ENCODE measurements around the gene PISD. TPM values are rescaled to one million over a fixed set of nuclear protein-coding genes. Genes with fewer than 3 reads are reported as not detected.
"Not testable (repeated sequence)": the region's sequence is repeated elsewhere in the genome, so short reads cannot be mapped to it uniquely, and the experiment has no call there.

The PISD gene
- total and polyA plus RNA-seq, 9 of the 15 experiments (the other 6 are each of a cell fraction or from before 2014, with no cell fraction given), result 24.5 to 65.9 (median 36.6) TPM

GRCh38 chr22:31695423-31695822 lies 33.4 kb upstream of the PISD start:
- ChIA-PET CTCF (ENCODE audit: low intra/inter-chr PET ratio) (no interaction called here), POLR2A (no interaction called here)
- FAIRE-seq, result no peak
- intact Hi-C loops (cut with micrococcal nuclease), result no loop called here
- Histone ChIP-seq H3K9me3 (replicated peaks; ENCODE audit: control insufficient read depth, insufficient read depth, low read depth, low read length) (no peaks in the 10 kb centered on the region), H2AFZ (ENCODE audit: low read depth, low read length) (no peak overlapping the region), H3K9me1 (ENCODE audit: control insufficient read depth, insufficient read depth, low read length) (no peaks in the 10 kb centered on the region), H3K27me3 (ENCODE audit: control insufficient read depth in 2 of 2, insufficient read depth in 2 of 2, low read length in 2 of 2) (no peaks in the 10 kb centered on the region), H3K36me3 (ENCODE audit: control insufficient read depth, insufficient read depth, low read length) (peaks cover 55% of the 10 kb centered on the region; the same call in 2 of the 3 replicates), H3K4me2 (ENCODE audit: insufficient read depth, low read length) (no peak overlapping the region), H3K9ac (ENCODE audit: insufficient read depth in 1 of 2, low read depth in 2 of 2, low read length in 2 of 2) (no peak overlapping the region), H3K27ac (ENCODE audit: extremely low read depth, low read depth, low read length) (no peak overlapping the region), H3K79me2 (ENCODE audit: control insufficient read depth, insufficient read depth, low read length) (no peaks in the 10 kb centered on the region), H4K20me1 (replicated peaks; ENCODE audit: control insufficient read depth, insufficient read depth, low read length) (no peaks in the 10 kb centered on the region), H3K4me1 (replicated peaks in 1 of 2; ENCODE audit: control insufficient read depth in 2 of 2, insufficient read depth in 2 of 2, low read length in 2 of 2) (no peaks in the 10 kb centered on the region), H3K4me3 (no peak overlapping the region)
- 82% methylated on average over 4 of the region's 4 CpGs for WGBS (ENCODE audit: insufficient coverage, low coverage, missing lambda C conversion rate)
- no peak for ATAC-seq
- no peak for DNase-seq (ENCODE audit: extremely low read depth in 1 of 4, low spot score in 3 of 4)
- BruUV-seq (replicated peaks), result no TSS peak
- in situ Hi-C loops (cut with MboI), result no loop called here
- TF ChIP-seq ID3 (CRISPR knock-in tag; IDR thresholded peaks at IDR 0.05) (no peak), ID3 (tag; IDR thresholded peaks at IDR 0.05) (no peak)

- H4K20me1 ChIP-seq (replicated peaks; ENCODE audit: control insufficient read depth, insufficient read depth, low read length); H3K4me1 ChIP-seq (replicated peaks in 1 of 2; ENCODE audit: control insufficient read depth in 2 of 2, insufficient read depth in 2 of 2, low read length in 2 of 2); intact Hi-C loops (cut with micrococcal nuclease); H3K27me3 ChIP-seq (ENCODE audit: control insufficient read depth in 2 of 2, insufficient read depth in 2 of 2, low read length in 2 of 2); DNase-seq (ENCODE audit: extremely low read depth in 1 of 4, low spot score in 3 of 4); H3K9me3 ChIP-seq (replicated peaks; ENCODE audit: control insufficient read depth, insufficient read depth, low read depth, low read length); CTCF ChIA-PET (ENCODE audit: low intra/inter-chr PET ratio); H3K9ac ChIP-seq (ENCODE audit: insufficient read depth in 1 of 2, low read depth in 2 of 2, low read length in 2 of 2); H3K4me2 ChIP-seq (ENCODE audit: insufficient read depth, low read length); H3K79me2 ChIP-seq (ENCODE audit: control insufficient read depth, insufficient read depth, low read length); H2AFZ ChIP-seq (ENCODE audit: low read depth, low read length); ATAC-seq; POLR2A ChIA-PET; H3K9me1 ChIP-seq (ENCODE audit: control insufficient read depth, insufficient read depth, low read length); in situ Hi-C loops (cut with MboI); H3K4me3 ChIP-seq; H3K27ac ChIP-seq (ENCODE audit: extremely low read depth, low read depth, low read length); BruUV-seq (replicated peaks); FAIRE-seq: not testable (repeated sequence)
- H3K36me3 ChIP-seq (ENCODE audit: control insufficient read depth, insufficient read depth, low read length), result peaks cover 44% of the 10 kb centered on the region; the same call in 2 of the 3 replicates
- WGBS (ENCODE audit: insufficient coverage, low coverage, missing lambda C conversion rate), result 93% methylated on average over 10 of the region's 11 CpGs
Measured at GRCh38 chr22:31694046-31694445, 32.0 kb upstream of the PISD start.
